NCI-H748 treated with DMSO at 0.1 percent for 48 hours (cell line): ENCODE results near the gene SUCNR1.
"Not testable (repeated sequence)": the region's sequence is repeated elsewhere in the genome, so short reads cannot be mapped to it uniquely, and the experiment has no call there.

Source experiments
- DNase-seq: peaks from one replicate; lab custom pipeline; 2025; lab: John Stamatoyannopoulos, UW

Gene SUCNR1, protein sequence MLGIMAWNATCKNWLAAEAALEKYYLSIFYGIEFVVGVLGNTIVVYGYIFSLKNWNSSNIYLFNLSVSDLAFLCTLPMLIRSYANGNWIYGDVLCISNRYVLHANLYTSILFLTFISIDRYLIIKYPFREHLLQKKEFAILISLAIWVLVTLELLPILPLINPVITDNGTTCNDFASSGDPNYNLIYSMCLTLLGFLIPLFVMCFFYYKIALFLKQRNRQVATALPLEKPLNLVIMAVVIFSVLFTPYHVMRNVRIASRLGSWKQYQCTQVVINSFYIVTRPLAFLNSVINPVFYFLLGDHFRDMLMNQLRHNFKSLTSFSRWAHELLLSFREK

DNA sequence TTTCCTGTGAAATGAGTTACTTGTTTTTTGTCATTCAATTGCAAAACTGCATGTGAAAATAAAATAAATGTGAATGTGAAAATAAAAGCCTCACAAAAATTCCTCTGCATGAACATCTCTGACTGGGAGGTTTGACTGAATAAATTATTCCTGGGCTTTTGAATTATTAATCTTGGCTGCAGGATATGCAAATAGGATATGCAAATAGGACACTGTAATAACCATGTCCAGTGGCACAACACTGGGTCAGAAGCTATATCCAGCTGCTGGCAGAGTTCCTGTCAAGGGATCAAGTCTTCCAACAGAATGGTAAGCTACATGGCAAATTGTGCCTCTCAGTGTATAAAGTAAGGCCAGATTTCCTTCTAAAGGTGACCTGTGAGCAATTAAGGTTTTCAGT is at the start of gene SUCNR1:
Gene SUCNR1, plus strand, starts transcription at position 246 of the 400 bp plus-strand sequence. CDS start 6,250 bp downstream, outside the sequence.
- DNase-seq: no peak

DNA sequence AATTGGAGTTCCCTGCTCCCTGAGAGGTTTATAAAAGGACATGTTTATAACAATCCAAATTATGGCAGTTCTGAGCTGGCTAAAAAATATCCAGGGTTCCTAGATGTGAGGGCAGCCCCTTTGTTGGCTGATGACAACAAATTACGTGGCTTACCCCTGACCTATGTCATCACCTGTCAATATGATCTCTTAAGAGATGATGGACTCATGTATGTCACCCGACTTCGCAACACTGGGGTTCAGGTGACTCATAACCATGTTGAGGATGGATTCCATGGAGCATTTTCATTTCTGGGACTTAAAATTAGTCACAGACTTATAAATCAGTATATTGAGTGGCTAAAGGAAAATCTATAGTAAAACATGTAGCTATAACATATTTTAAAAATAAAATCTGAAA is 45.6 kb upstream of the SUCNR1 start:
- DNase-seq: no peak

- DNase-seq: no peak
Observed at GRCh38 chr3:151835751-151836525, 37.5 kb upstream of the SUCNR1 start.

- no peak for DNase-seq
Observed at GRCh38 chr3:151837057-151837456, 36.4 kb upstream of the SUCNR1 start.

GRCh38 chr3:151838574-151839312 is 34.7 kb upstream of the SUCNR1 start:
- DNase-seq: peak; percentile 67

DNA sequence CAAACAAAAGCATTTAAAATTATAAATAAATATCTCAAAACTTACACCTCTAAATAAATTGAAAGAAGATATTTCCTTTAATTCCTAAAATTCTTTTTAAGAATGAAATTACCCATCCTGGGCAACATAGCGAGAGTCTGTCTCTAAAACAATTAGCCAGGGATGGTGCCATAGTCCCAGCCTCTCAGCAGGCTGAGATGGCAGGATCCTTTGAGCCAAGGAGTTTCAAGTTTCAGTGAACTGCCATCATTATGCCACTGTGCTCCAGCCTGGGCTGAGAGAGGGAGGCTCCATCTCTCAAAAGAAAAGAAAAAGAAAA is 34.2 kb upstream of the SUCNR1 start:
- no peak for DNase-seq

- DNase-seq: no peak
Observed at GRCh38 chr3:151841801-151842200, 31.6 kb upstream of the SUCNR1 start.

DNA sequence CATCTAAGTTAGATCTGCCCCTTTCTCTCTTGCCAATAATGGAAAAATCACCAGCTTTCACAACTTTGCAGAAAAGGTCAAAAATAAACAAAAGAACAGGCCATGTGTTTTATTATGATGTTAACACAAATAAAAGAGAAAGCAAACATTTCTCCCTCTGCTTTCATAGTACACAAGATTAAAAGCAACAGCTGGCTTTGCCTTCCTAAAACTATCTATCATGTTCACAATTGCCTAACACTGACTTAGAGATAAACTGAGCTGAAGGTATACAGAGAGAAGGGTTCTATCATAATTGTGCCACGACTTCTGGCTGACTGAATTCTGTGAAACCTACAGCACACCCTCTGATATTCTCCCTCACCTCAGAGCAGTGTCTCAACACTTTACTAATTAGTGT is 30.2 kb upstream of the SUCNR1 start:
- peak; percentile 26 for DNase-seq

- no peak for DNase-seq
Observed at GRCh38 chr3:151845306-151845905, 28.0 kb upstream of the SUCNR1 start.

DNA sequence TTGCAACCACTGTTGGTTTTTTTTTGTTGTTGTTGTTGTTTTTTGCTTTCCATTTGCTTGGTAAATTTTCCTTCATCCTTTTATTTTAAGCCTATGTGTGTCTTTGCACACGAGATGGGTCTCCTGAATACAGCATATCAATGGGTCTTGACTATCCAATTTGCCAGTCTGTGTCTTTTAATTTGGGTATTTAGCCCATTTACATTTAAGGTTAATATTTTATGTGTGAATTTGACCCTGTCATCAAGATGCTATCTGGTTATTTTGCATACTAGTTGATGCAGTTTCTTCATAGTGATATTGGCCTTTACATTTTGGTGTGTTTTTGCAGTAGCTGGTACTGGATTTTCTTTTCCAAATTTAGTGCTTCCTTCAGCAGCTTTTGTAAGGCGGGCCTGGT is 23.4 kb upstream of the SUCNR1 start:
- not testable (repeated sequence) for DNase-seq

DNA sequence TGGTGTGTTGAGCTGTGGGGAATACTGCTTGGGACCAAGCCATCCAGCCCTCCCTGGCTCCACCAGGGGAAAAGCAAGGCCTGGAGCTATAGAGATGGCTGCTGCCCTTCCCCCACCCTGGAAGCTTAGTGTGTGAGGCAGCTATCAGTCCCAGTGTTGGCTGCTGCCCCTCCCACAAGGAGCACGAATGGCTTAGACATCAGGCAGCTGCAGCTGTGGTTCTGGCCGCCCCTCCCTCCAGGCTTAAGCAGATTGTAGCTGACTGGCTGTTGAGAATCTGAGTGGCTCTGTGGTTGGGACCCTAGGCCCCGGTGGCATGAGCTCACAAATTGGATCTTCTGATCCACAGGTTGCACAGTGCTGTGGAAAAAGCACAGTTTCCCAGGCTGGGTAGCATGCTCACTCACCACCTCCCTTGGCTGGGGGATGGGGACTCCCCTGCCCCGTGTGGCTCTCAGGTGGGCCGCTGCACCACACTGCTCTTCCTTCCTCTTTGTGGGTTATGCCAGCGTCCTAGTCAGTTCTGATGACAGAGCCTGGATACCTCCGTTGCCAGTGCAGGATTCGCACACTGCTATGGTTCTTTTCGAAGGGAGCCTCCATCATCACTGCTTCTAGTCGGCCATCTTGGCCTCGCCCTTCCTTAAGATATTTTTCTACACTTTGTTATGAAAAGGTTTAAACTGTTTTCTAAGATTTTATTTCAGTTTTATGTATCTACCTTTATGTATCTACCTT is 21.2 kb upstream of the SUCNR1 start:
- DNase-seq: no peak

DNA sequence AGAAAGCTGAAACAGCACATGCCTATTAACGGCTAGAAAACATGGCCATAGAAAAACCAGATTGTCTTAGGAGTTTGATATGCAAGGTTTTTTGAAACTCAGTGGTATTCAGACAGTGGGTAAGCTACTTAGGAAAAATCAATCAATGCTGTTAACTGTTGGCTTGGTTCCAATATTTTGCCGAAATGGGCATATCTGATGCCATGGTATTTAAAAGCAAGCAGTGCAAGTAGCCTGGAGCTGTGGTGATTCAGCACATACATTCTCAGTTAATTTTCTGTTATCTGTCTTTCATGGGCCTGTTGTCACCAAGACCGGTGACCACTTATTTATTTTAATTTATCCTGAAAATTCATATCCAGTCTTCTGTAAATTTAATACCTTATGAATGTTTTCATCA is 17.3 kb upstream of the SUCNR1 start:
- no peak for DNase-seq

GRCh38 chr3:151856641-151857040 is 16.8 kb upstream of the SUCNR1 start:
- DNase-seq: no peak

- no peak for DNase-seq
Observed at GRCh38 chr3:151859233-151859673, 14.2 kb upstream of the SUCNR1 start.

DNA sequence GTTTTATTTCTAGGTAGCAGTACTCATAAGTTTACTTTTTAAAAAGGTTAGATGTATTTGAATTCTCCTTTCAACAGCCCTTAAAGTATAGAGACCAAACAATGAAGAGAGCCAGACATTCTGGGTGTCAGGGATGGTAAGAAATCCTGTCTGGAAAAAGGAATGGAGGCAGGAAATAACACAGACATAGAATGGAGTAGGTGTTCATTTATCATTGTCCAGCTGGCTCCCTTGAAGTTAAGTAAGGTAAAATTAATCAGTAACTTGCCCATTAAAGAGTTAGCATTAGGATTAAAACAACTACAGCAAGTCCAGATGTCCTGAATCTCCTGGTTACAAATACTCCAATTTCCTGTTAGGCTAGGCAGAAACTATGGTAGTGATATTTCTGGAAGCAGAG is 13.5 kb upstream of the SUCNR1 start:
- DNase-seq: no peak

- no peak for DNase-seq
Observed at GRCh38 chr3:151863611-151864010, 9.8 kb upstream of the SUCNR1 start.

GRCh38 chr3:151864423-151865101 is 8.9 kb upstream of the SUCNR1 start:
- no peak for DNase-seq

DNA sequence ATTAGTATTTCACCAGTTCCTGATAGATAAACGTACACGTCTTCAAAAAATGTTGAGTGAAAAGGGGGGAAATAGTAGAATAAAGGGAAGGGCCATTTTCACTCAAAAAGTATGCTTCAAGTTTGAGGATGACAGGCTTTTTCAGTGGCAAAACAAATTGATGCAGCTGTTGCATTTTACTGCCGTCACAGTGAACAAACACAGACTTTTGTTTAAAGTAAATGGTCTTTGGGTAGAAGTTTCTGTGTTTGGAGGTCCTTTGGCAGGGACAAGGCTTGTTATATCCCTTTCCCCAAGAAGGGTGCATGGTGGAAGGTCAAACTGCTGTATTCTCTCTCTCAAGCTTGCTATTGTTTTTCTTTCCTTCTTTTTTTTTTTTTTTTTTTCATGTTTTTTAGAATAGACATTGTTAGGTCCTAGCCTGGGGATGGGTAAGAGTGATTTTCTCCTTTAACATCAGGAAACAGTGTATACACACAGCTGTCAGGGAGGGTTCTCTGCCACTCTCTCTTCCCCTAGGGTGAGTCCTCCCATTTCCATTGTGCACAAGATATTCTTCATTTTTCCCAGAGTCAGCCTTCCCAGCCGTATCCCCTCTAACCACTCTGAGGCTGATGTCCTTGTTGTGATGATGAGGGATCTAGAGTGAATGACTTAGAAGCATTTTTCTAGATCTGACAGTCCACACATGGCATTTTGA is 6.6 kb upstream of the SUCNR1 start:
- DNase-seq: no peak

DNA sequence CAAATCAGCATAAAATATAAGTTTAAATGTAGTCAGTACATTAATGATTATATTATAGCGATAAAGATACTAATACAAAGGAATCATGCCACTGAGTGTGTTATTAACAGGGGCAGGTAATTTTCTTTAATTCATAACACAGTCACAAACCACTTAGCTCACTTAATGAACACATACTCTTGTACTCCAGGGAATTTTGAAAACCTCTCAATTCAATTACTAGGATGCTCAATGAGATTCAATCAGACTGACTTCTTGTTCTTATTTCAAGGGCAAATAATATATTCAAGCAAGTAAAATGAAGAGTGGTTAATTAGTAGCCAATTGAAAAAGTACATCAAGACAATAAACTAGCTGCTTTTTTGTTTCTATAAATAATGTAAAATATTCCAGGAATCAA is 5.8 kb upstream of the SUCNR1 start:
- DNase-seq: no peak

GRCh38 chr3:151869181-151869580 is 4.3 kb upstream of the SUCNR1 start:
- no peak for DNase-seq
